ENCODE measurements around the gene RPS4Y2.

RPS4Y2 gene

DNA sequence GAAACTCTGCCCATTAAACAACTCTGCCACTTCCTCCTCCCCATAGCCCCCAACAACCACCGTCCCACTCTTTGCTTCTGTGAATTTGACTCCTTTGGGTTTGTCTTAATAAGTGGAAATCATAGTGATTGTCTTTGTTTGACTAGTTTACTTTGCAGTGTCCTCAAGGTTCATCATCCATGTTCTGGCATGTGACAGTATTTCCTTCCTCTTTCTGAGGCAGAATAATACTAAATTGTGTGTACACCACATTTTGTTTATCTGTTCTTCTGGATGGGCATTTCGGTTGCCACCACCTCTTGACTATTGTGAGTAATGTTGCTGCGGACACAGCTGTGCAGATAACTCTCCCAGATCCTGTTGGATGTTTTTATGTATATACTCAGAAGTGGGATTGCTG lies 14.8 kb downstream of the RPS4Y2 start:
- ATAC-seq (ENCODE audit: low read depth) = no peak
- no peak for DNase-seq (ENCODE audit: low spot score)
- Histone ChIP-seq H3K9me3 (ENCODE audit: severe bottlenecking) (no peaks in the 10 kb centered on the region), H3K36me3 (ENCODE audit: low read depth) (no peaks in the 10 kb centered on the region), H3K4me1 (ENCODE audit: insufficient read depth, poor library complexity, severe bottlenecking) (no peaks in the 10 kb centered on the region), H3K27me3 (ENCODE audit: insufficient read depth, poor library complexity, severe bottlenecking) (no peaks in the 10 kb centered on the region), H3K4me3 (ENCODE audit: severe bottlenecking) (no peak overlapping the region), H3K27ac (ENCODE audit: poor library complexity, severe bottlenecking) (no peak overlapping the region)
- TF ChIP-seq CTCF (IDR thresholded peaks at IDR 0.05; ENCODE audit: poor library complexity, severe bottlenecking) = no peak

DNA sequence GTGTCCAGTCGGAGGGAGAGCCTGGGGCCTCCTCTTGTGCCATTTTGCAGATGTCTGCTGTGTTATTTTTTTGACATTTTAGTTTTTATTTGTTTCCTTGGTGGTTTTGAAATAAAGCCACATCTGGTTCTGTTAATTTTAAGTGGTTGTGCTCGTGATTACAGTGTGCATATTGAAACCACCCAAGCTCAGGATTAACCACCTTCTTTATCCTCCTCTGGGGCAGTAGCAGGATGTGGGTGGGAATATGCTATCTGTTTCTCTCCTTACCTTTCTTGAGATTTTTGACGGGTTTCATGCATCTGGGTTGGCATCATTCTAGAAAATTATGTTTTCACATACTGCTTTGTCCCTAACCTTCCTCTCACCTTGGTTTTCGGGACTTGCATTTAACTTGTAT lies 20.2 kb downstream of the RPS4Y2 start:
- no peaks in the 10 kb centered on the region for H3K4me1 ChIP-seq (ENCODE audit: insufficient read depth, poor library complexity, severe bottlenecking)
- H3K4me3 ChIP-seq (ENCODE audit: severe bottlenecking) = no peak overlapping the region
- H3K36me3 ChIP-seq (ENCODE audit: low read depth) = no peaks in the 10 kb centered on the region
- no peak for ATAC-seq (ENCODE audit: low read depth)
- no peak overlapping the region for H3K27ac ChIP-seq (ENCODE audit: poor library complexity, severe bottlenecking)
- no peak for DNase-seq (ENCODE audit: low spot score)
- TF ChIP-seq CTCF (IDR thresholded peaks at IDR 0.05; ENCODE audit: poor library complexity, severe bottlenecking) = no peak
- H3K27me3 ChIP-seq (ENCODE audit: insufficient read depth, poor library complexity, severe bottlenecking) = peaks cover 5% of the 10 kb centered on the region
- H3K9me3 ChIP-seq (ENCODE audit: severe bottlenecking) = no peaks in the 10 kb centered on the region

GRCh38 chrY:20780104-20780654 lies 24.3 kb downstream of the RPS4Y2 start:
- ATAC-seq (ENCODE audit: low read depth) = no peak

DNA sequence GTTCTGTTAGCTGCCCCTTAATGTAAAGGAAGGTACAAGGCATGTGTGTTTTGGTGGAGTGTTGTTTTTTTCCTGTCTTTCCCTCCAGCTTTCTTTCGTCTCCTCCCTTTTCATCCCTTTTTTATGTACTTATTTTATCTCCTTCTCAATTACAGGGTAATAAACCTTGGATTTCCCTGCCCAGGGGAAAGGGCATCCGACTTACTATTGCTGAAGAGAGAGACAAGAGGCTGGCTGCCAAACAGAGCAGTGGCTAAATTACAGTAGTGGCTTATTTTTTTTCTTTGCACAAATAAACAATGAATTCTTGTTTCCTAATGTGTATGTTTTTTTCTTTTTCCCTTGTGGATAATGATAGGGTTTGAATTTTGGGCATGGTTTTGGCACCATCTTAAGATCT lies 24.9 kb downstream of the RPS4Y2 start:
- Histone ChIP-seq H3K27ac (ENCODE audit: poor library complexity, severe bottlenecking) (no peak overlapping the region), H3K4me1 (ENCODE audit: insufficient read depth, poor library complexity, severe bottlenecking) (no peaks in the 10 kb centered on the region), H3K27me3 (ENCODE audit: insufficient read depth, poor library complexity, severe bottlenecking) (peaks cover 5% of the 10 kb centered on the region), H3K36me3 (ENCODE audit: low read depth) (no peaks in the 10 kb centered on the region), H3K4me3 (ENCODE audit: severe bottlenecking) (no peak overlapping the region), H3K9me3 (ENCODE audit: severe bottlenecking) (no peaks in the 10 kb centered on the region)
- no peak for DNase-seq (ENCODE audit: low spot score)
- TF ChIP-seq CTCF (IDR thresholded peaks at IDR 0.05; ENCODE audit: poor library complexity, severe bottlenecking) = no peak
- no peak for ATAC-seq (ENCODE audit: low read depth)

More at GRCh38 chrY:20780104-20780654, 24.3 kb downstream of the RPS4Y2 start:
- Histone ChIP-seq H3K4me3 (ENCODE audit: severe bottlenecking) (no peak overlapping the region), H3K27me3 (ENCODE audit: insufficient read depth, poor library complexity, severe bottlenecking) (peaks cover 5% of the 10 kb centered on the region), H3K4me1 (ENCODE audit: insufficient read depth, poor library complexity, severe bottlenecking) (no peaks in the 10 kb centered on the region), H3K36me3 (ENCODE audit: low read depth) (no peaks in the 10 kb centered on the region), H3K27ac (ENCODE audit: poor library complexity, severe bottlenecking) (no peak overlapping the region), H3K9me3 (ENCODE audit: severe bottlenecking) (no peaks in the 10 kb centered on the region)
- no peak for DNase-seq (ENCODE audit: low spot score)
- TF ChIP-seq CTCF (IDR thresholded peaks at IDR 0.05; ENCODE audit: poor library complexity, severe bottlenecking) = no peak

GRCh38 chrY:20781408-20781807 lies 25.5 kb downstream of the RPS4Y2 start:
- no peak for TF ChIP-seq CTCF (IDR thresholded peaks at IDR 0.05; ENCODE audit: poor library complexity, severe bottlenecking)
- ATAC-seq (ENCODE audit: low read depth) (no peak), DNase-seq (ENCODE audit: low spot score) (no peak)
- no peaks in the 10 kb centered on the region for H3K36me3 ChIP-seq (ENCODE audit: low read depth)
- H3K4me3 ChIP-seq (ENCODE audit: severe bottlenecking) = no peak overlapping the region
- peaks cover 5% of the 10 kb centered on the region for H3K27me3 ChIP-seq (ENCODE audit: insufficient read depth, poor library complexity, severe bottlenecking)
- no peaks in the 10 kb centered on the region for H3K9me3 ChIP-seq (ENCODE audit: severe bottlenecking)
- no peak overlapping the region for H3K27ac ChIP-seq (ENCODE audit: poor library complexity, severe bottlenecking)
- no peaks in the 10 kb centered on the region for H3K4me1 ChIP-seq (ENCODE audit: insufficient read depth, poor library complexity, severe bottlenecking)
